Heart left ventricle (tissue), 16 donors: ENCODE results near the gene AP3M1. TPM values are rescaled to one million over a fixed set of nuclear protein-coding genes. Genes with fewer than 3 reads are reported as not detected.
"Not testable (repeated sequence)": the region's sequence is repeated elsewhere in the genome, so short reads cannot be mapped to it uniquely, and the experiment has no call there.

ENCODE experiments used
- ATAC-seq, 4 donors: fragments of 200-7000 bp; cut with Tn5 transposase; one replicate each; pipeline ENCODE4 v1.9.1; 2020 to 2022; ENCODE audit warnings: moderate library complexity in 4 of 4, mild to moderate bottlenecking in 3 of 4, moderate number of reproducible peaks in 1 of 4
- DNase-seq, 5 donors: peaks; one replicate each; pipeline ENCODE4 v3.0.0-alpha.2; 2020
- H3K27ac ChIP-seq, 12 donors: fragments of 200-600 bp; sonication (generic) in 4 of 12; one replicate each; pipeline versions ENCODE4 v1.5.0 to v1.8.0; 2016 to 2022; ENCODE audit warnings: mild to moderate bottlenecking in 2 of 12
- H3K27me3 ChIP-seq, 9 donors: fragments of 200-600 bp; sonication (generic) in 2 of 9; one replicate each; pipeline versions ENCODE4 v1.5.1 to v1.8.0; 2016 to 2022; ENCODE audit warnings: mild to moderate bottlenecking in 3 of 9
- H3K36me3 ChIP-seq, 9 donors: fragments of 200-600 bp; sonication (generic) in 2 of 9; one replicate each; pipeline versions ENCODE4 v1.5.0 to v1.8.0; 2018 to 2022; ENCODE audit warnings: mild to moderate bottlenecking in 2 of 9
- H3K4me1 ChIP-seq, 12 donors: fragments of 200-600 bp; sonication (generic) in 4 of 12; one replicate each; pipeline versions ENCODE4 v1.5.0 to v1.8.0; 2016 to 2022; ENCODE audit warnings: mild to moderate bottlenecking in 3 of 12
- H3K4me3 ChIP-seq, 12 donors: fragments of 200-600 bp; sonication (generic) in 4 of 12; one replicate each; pipeline versions ENCODE4 v1.5.0 to v1.8.0; 2017 to 2022; ENCODE audit warnings: mild to moderate bottlenecking in 9 of 12, moderate library complexity in 4 of 12
- H3K9me3 ChIP-seq, 12 donors: fragments of 200-600 bp; sonication (generic) in 4 of 12; one replicate each; pipeline versions ENCODE4 v1.5.0 to v1.8.0; 2016 to 2022; ENCODE audit warnings: mild to moderate bottlenecking in 1 of 12
- POLR2A ChIP-seq, 2 donors: fragments of 450-650 bp; IDR thresholded peaks; one replicate each; pipeline ENCODE4 v1.6.1; 2017; ENCODE audit warnings: antibody characterized with exemption in 2 of 2, mild to moderate bottlenecking in 2 of 2, moderate library complexity in 2 of 2
- WGBS, 4 donors: extraction: QIAGEN DNeasy Blood & Tissue Kit in 2 of 4; methylation state at CpG; one replicate each; pipeline versions ENCODE4 v1.1.5 to v1.1.7; 2013 to 2018; 5-methylcytosine and 5-hydroxymethylcytosine counted together
- intact Hi-C, 10 donors: fragments of 100-400 bp; cut with DNase I; formaldehyde crosslinking; loops; one replicate each; pipeline versions ENCODE4 v1.11.1 to v1.14.2; 2022
- polyA plus RNA-seq, 2 donors: library from polyadenylated mRNA; stranded (reverse); fragments of 200-250 nt; gene quantifications; one replicate each; pipeline ENCODE4 v1.2.3, GENCODE V29; 2013
- total RNA-seq, 9 donors: library from RNA; depleted of rRNA in 2 of 9; stranded (reverse); fragments of >200 nt in 2 of 9; fragmentation: NEBNext Ultra II Directional in 3 of 9; extraction: Animal tissue kit (Norgen Biotek cat#: 25700) in 3 of 9; gene quantifications; one replicate each; pipeline versions ENCODE4 v1.1.0 to v1.2.4, GENCODE V29; 2016 to 2023
- TF ChIP-seq, protein P1 (sequence below), 12 donors: fragments of 200-600 bp; sonication (generic) in 4 of 12; IDR thresholded peaks; one replicate each; pipeline versions ENCODE4 v1.5.0 to v1.8.0; 2018 to 2022; ENCODE audit warnings: antibody characterized with exemption in 12 of 12, mild to moderate bottlenecking in 5 of 12
- donor health status: ischemic (EF 13 %, LVEDD 7.1; RV severe dilation, severe dysfunction).
- donor health status: healthy with polysubstance abuse.
- donor health status: DM: no; HTN: yes; CAD: no.
- donor health status: DM: no; HTN: no; CAD: no.
- donor health status: ischemic (EF 25% LVEDD 6.9; RV normal size, moderate dysfunction).
- donor health status: ischemic (EF 25% LVEDD 5.7; RV mildly dilated, moderate dysfunction).
- donor health status: healthy.
- donor health status: DM: yes; HTN: yes; CAD: no.
- donor health status: ischemic (EF 35%, LVEDD 5.7; RV mildly dilated, moderate dysfunction).
- donor health status: nonischemic (EF 11% LVEDD 7.7; RV severe dilation, severe dysfunction).
- donor health status: DM: yes; HTN: yes; CAD: no.
- donor health status: PGD.
- donor health status: ischemic (EF 29% LVEDD 5.4; RV normal size, mild dysfunction).
- donor health status: nonischemic (EF 23%, LVEDD 6.1; RV moderate dilation, normal function).

The AP3M1 gene
- total and polyA plus RNA-seq, 11 donors = 7.8 to 37.0 (median 30.5) TPM

DNA sequence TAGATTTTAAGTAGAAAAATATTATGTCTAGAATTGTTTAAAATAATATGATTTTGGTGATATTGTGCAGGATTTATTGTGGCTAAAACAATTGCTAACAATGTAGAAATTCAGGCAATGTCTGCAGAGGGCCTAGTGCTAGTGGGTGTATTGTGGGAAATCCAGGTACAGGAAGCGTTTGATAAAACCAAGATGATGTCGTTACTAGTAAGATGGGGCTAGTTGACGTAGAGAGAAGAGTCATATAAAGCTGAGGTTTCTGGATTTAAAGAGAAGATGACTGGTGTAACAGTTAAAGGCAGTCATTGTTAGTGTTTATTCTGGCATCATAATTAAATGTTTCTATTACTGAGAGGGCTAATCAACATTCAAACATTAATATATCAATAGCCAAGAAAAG lies 43.9 kb upstream of the AP3M1 start:
- Histone ChIP-seq H3K36me3 (no peaks in the 10 kb centered on the region), H3K4me1 (peaks cover 0 to 19% (median 6%) of the 10 kb centered on the region in 12 donors), H3K27ac (no peak overlapping the region), H3K4me3 (no peak overlapping the region), H3K9me3 (peaks cover 0 to 3% (median 0%) of the 10 kb centered on the region in 12 donors), H3K27me3 (no peaks in the 10 kb centered on the region)
- no peak for ATAC-seq
- no peak for DNase-seq
- TF ChIP-seq POLR2A (IDR thresholded peaks at IDR 0.05) = no peak
- TF ChIP-seq, protein P1, sequence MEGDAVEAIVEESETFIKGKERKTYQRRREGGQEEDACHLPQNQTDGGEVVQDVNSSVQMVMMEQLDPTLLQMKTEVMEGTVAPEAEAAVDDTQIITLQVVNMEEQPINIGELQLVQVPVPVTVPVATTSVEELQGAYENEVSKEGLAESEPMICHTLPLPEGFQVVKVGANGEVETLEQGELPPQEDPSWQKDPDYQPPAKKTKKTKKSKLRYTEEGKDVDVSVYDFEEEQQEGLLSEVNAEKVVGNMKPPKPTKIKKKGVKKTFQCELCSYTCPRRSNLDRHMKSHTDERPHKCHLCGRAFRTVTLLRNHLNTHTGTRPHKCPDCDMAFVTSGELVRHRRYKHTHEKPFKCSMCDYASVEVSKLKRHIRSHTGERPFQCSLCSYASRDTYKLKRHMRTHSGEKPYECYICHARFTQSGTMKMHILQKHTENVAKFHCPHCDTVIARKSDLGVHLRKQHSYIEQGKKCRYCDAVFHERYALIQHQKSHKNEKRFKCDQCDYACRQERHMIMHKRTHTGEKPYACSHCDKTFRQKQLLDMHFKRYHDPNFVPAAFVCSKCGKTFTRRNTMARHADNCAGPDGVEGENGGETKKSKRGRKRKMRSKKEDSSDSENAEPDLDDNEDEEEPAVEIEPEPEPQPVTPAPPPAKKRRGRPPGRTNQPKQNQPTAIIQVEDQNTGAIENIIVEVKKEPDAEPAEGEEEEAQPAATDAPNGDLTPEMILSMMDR (IDR thresholded peaks at IDR 0.05) = no peak
- 69 to 76% (median 72%) methylated on average over 3 of the region's 3 CpGs for WGBS, 4 donors
- intact Hi-C loops = no loop called here

DNA sequence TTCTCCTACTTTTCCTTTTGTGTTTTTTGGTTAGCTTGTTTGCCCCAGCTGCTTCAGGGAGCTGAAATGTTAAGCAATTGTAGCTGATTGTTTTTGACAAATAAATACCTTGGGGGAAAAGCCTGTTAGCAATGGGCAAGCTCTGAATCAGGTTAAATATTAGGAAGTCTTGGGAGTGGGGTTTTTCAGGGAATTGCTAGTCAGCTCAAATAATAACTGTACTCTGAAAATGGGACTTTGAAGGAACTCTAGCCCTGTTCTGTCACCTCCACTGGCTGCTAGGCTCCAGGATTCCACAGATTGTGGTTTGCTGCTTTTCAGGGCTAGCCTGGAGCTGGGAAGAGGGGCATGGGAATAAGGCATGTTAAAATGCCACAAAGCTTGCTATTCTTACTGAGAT lies 39.9 kb upstream of the AP3M1 start:
- Histone ChIP-seq H3K27ac (peak overlapping the region in 7 of 12 donors; percentile 34 to 76 (median 39)), H3K4me3 (peak overlapping the region in 1 of 12 donors; percentile 10), H3K36me3 (no peaks in the 10 kb centered on the region), H3K9me3 (no peaks in the 10 kb centered on the region), H3K27me3 (no peaks in the 10 kb centered on the region), H3K4me1 (peaks cover 0 to 19% (median 6%) of the 10 kb centered on the region in 12 donors)
- intact Hi-C loops = no loop called here
- DNase-seq (no peak), ATAC-seq (no peak)
- TF ChIP-seq POLR2A (IDR thresholded peaks at IDR 0.05) = no peak
- TF ChIP-seq, protein P1 (IDR thresholded peaks at IDR 0.05) = no peak

DNA sequence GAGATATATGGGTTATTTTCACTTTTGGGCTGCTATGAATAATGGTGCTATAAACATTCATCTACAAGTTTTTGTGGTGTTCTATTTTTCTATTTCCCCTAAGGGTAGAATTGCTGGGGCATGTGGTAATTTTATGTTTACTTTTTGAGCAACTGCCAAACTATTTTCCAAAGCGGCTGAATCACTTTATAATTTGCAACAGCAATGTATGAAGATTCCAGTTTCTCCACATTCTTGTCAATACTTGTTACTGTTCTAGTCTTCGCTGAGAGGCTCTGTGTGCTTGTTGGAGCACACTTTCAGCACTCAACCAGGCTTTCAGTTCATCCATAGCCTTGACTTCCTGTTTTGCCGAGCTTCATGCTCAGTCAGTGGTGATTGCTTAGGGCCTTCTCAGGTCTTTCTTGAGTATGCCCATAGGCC lies 39.4 kb upstream of the AP3M1 start:
- ATAC-seq = peak in 3 of 4 donors; percentile 37 to 54 (median 51)
- WGBS, 4 donors = 44 to 47% (median 46%) methylated on average over 3 of the region's 3 CpGs
- TF ChIP-seq POLR2A (IDR thresholded peaks at IDR 0.05) = no peak
- TF ChIP-seq, protein P1 (IDR thresholded peaks at IDR 0.05) = no peak
- no peaks in the 10 kb centered on the region for H3K27me3 ChIP-seq
- H3K36me3 ChIP-seq = no peaks in the 10 kb centered on the region
- intact Hi-C loops = no loop called here
- H3K27ac ChIP-seq = peak overlapping the region in 7 of 12 donors; percentile 34 to 76 (median 39)
- no peaks in the 10 kb centered on the region for H3K9me3 ChIP-seq
- H3K4me1 ChIP-seq = peaks cover 0 to 18% (median 6%) of the 10 kb centered on the region in 12 donors
- H3K4me3 ChIP-seq = peak overlapping the region in 1 of 12 donors; percentile 10
- DNase-seq = no peak

DNA sequence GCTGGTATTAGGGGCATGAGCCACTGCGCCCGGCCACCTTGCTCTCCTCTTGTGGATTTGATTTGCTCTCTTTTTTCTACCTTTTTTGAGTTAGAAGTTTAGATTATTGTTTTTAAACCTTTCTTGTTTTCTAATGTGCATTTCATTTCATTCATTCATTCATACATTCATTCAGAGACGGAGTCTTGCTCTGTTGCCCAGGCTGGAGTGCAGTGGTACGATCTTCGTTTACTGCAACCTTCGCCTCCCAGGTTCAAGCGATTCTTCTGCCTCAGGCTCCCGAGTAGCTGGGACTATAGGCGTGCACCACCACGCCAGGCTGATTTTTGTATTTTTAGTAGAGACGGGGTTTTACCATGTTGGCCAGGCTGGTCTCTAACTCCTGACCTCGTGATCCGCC lies 38.0 kb upstream of the AP3M1 start:
- H3K36me3 ChIP-seq, ATAC-seq, H3K27ac ChIP-seq, H3K4me3 ChIP-seq, intact Hi-C loops, DNase-seq, H3K27me3 ChIP-seq, H3K9me3 ChIP-seq: not testable (repeated sequence)
- 97 to 99% (median 98%) methylated on average over 13 of the region's 13 CpGs for WGBS, 4 donors
- H3K4me1 ChIP-seq = peaks cover 0 to 18% (median 6%) of the 10 kb centered on the region in 12 donors

DNA sequence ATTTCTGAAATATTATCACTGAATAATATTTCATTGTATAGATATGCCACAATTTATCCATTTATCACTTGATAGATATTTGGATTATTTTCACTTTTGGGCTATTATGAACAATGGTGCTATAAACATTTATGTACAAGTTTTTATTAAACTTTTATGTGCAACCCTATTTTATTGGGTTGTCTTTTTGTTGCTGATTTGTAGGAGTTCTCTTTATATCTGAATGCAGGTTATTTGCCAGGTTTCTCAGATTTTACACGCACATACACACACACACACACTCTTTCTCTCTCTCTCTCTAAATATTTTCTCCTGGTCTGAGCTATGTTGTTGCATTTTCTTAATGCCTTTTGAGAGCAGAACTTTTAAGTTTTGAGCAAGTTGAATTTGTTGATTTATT lies 36.6 kb upstream of the AP3M1 start:
- Histone ChIP-seq H3K4me1 (peaks cover 0 to 18% (median 6%) of the 10 kb centered on the region in 12 donors), H3K4me3 (no peak overlapping the region), H3K36me3 (no peaks in the 10 kb centered on the region), H3K9me3 (no peaks in the 10 kb centered on the region), H3K27ac (no peak overlapping the region), H3K27me3 (no peaks in the 10 kb centered on the region)
- intact Hi-C loops = no loop called here
- no peak for DNase-seq
- 84 to 97% (median 91%) methylated on average over 1 of the region's 1 CpG for WGBS, 4 donors
- ATAC-seq = no peak
- no peak for TF ChIP-seq POLR2A (IDR thresholded peaks at IDR 0.05)
- TF ChIP-seq, protein P1 (IDR thresholded peaks at IDR 0.05) = no peak
